ENCODE measurements around the gene CXXC5. TPM values are rescaled to one million over a fixed set of nuclear protein-coding genes. Genes with fewer than 3 reads are reported as not detected.
A peak's percentile ranks its signal among the peaks of the same experiment; 100 is the strongest.

CXXC5 gene
- total and polyA plus RNA-seq, 3 experiments from 2014 or later = 2.1 to 67.0 (median 3.1) TPM

DNA sequence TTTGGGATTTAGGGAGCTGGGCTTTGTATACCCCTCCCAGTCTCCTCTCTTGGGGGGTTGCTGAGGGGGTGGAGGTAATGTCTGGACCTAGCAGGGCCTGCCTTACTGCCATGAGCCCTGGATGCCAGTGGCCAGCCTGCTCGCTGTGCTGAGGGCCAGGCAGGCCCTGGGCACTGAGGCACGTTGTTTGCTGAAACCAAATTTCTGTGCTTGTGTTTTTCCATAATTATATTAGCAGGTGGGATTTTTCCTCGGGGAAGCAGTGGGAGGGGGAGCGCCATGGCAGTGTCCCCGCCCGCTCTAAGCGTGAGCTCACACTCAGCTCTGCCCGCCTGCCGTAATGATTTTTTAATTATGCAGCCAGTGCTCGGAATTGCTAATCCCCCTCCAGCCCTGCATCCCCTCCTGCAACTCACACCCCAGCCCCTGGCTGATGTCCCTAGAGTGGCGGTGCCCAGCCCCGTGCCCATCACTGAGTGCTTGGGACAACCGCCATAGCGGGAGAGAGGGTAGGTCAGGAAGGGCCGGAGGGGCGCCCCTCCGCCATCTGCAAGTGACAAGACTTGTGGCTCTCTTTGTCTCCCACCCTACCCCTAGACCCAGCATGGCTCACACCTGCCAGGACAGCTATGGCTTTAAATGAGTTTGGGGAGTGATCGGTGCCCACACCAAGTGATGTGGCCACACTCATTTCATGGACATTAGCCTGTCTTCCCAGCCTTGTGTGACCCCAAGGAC, 20.9 kb downstream of the CXXC5 start:
- no peaks in the 10 kb centered on the region for H3K27me3 Mint-ChIP-seq
- H3K4me3 Mint-ChIP-seq = peak overlapping the region; percentile 86 to 94 (median 91)
- Histone ChIP-seq H3K27me3 (ENCODE audit: insufficient read depth, low read length, poor library complexity, severe bottlenecking) (no peaks in the 10 kb centered on the region), H3K9me3 (ENCODE audit: low read length) (no peaks in the 10 kb centered on the region), H3K4me1 (ENCODE audit: insufficient read depth, low read length) (peaks cover 46% of the 10 kb centered on the region), H3K4me3 (ENCODE audit: low read length) (peak overlapping the region; percentile 66), H3K36me3 (ENCODE audit: insufficient read depth, low read length) (no peaks in the 10 kb centered on the region), H3K27ac (ENCODE audit: low read depth, low read length) (peak overlapping the region; percentile 66)
- H3K36me3 Mint-ChIP-seq = peaks cover 0 to 3% (median 0%) of the 10 kb centered on the region in 3 donors
- H3K27ac Mint-ChIP-seq = peak overlapping the region; percentile 87 to 99 (median 95)
- DNase-seq = no peak
- H3K9me3 Mint-ChIP-seq = no peaks in the 10 kb centered on the region
- ChIA-PET CTCF (interaction anchor here (0.8 to 6.8 kb wide), 8 partner anchors 13 to 97 kb away, joined by 3 to 87 read pairs (median 10); partner anchors contain the start of gene CXXC5), POLR2A (interaction anchor here (0.5 to 1.6 kb wide), 4 partner anchors 21 to 894 kb away, joined by 3 to 6 read pairs (median 4); partner anchors contain the start of gene CXXC5)
- H3K4me1 Mint-ChIP-seq = peaks cover 50 to 62% (median 51%) of the 10 kb centered on the region in 3 donors

DNA sequence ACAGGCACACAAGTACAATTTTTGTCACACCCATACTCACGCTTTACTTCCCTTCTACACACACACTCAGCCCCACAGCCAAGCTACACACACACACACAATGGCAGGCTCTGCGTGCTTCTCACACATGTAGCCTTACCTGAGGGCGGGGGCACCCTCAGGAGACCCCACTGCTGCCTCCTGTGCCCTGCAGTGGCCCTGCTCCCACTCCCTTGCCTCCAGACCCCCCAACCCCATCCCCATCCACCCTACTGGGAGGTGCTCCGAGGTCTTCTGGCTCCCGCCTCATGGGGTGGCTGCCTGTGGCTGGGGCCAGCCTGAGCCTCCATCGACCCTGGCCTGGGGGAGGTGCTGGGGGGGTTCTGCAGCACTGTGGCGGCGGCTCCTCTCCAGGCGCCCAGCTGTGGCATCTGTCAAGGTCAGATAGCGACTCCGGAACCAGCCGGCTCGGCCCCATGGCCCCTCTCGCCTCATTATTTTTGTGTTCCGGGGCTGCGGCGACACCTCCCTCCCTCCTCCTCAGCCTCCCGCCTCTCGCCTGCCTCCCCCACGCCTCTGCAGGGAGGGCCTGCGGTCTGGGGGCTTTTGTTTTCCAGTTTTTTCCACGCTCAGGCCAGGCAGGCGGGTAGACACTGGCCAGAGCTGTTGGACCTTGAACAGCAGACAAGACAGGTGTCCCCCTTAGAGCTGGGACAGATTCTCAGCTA, 21.7 kb downstream of the CXXC5 start:
- ChIA-PET POLR2A (interaction anchor here (0.5 to 2.0 kb wide), 8 partner anchors 18 to 228 kb away, joined by 3 to 12 read pairs (median 4); partner anchors contain the start of gene CXXC5), CTCF (interaction anchor here (0.7 to 6.8 kb wide), 10 partner anchors 13 to 96 kb away, joined by 3 to 87 read pairs (median 9); partner anchors contain the start of gene CXXC5)
- H3K9me3 ChIP-seq (ENCODE audit: low read length) = no peaks in the 10 kb centered on the region
- peak overlapping the region; percentile 66 for H3K27ac ChIP-seq (ENCODE audit: low read depth, low read length)
- Mint-ChIP-seq H3K4me1 (peaks cover 52 to 57% (median 52%) of the 10 kb centered on the region in 3 donors), H3K27me3 (no peaks in the 10 kb centered on the region), H3K36me3 (peaks cover 0 to 3% (median 0%) of the 10 kb centered on the region in 3 donors), H3K9me3 (no peaks in the 10 kb centered on the region), H3K4me3 (peak overlapping the region; percentile 86 to 94 (median 91)), H3K27ac (peak overlapping the region; percentile 91 to 99 (median 96))
- H3K4me3 ChIP-seq (ENCODE audit: low read length) = peak overlapping the region; percentile 66
- peak in 3 of 5 donors; percentile 26 to 62 (median 42) for DNase-seq
- H3K27me3 ChIP-seq (ENCODE audit: insufficient read depth, low read length, poor library complexity, severe bottlenecking) = no peaks in the 10 kb centered on the region
- H3K4me1 ChIP-seq (ENCODE audit: insufficient read depth, low read length) = peaks cover 46% of the 10 kb centered on the region
- no peaks in the 10 kb centered on the region for H3K36me3 ChIP-seq (ENCODE audit: insufficient read depth, low read length)

GRCh38 chr5:139670369-139671095, 22.4 kb downstream of the CXXC5 start:
- H3K4me3 Mint-ChIP-seq = peak overlapping the region; percentile 86 to 94 (median 91)
- POLR2A ChIA-PET = interaction anchor here (0.5 to 2.0 kb wide), 8 partner anchors 19 to 228 kb away, joined by 3 to 12 read pairs (median 4); partner anchors contain the start of gene CXXC5
- H3K27ac Mint-ChIP-seq = peak overlapping the region; percentile 91 to 99 (median 96)

DNA sequence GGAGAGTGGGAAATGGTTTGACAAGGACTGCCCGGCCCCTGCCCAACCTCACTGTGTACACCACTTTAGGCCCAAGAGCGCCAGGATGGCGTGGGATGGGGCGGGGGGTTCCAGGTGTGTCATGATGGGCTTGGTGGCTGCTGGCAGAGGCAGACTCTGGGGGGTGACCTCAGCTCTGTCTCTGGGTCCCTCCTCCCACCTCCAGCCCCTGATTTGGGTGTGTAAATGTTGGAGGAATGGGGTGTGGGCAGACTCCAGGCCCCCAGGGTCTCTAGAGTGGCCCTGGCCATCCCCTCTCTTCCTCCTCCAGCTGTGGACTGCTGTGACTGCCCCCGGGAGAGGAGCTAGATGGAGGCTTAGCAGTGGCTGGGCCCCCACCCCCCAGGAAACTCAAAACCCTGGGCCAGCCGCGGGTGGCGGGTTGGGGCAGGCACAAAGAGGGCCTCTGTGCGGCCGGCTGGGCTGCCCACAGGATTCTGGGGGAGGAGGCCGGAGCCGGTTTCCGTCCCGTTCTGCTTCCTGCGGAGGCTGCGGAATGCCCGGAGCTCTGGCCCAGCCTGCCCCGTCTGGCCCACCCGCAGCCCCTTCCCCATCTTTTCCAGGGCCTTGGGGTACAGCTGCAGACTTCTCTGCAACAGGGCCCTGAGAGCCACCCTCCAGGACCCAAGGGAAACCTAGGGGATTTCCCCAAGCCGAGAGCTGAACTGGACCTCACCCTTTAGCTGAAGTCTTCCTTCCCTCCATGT, 23.1 kb downstream of the CXXC5 start:
- Histone ChIP-seq H3K36me3 (ENCODE audit: insufficient read depth, low read length) (no peaks in the 10 kb centered on the region), H3K9me3 (ENCODE audit: low read length) (no peaks in the 10 kb centered on the region), H3K4me1 (ENCODE audit: insufficient read depth, low read length) (peaks cover 46% of the 10 kb centered on the region), H3K27ac (ENCODE audit: low read depth, low read length) (peak overlapping the region; percentile 66), H3K27me3 (ENCODE audit: insufficient read depth, low read length, poor library complexity, severe bottlenecking) (no peaks in the 10 kb centered on the region), H3K4me3 (ENCODE audit: low read length) (no peak overlapping the region)
- Mint-ChIP-seq H3K4me3 (peak overlapping the region in 5 of 7 donors; percentile 10 to 94 (median 89)), H3K27me3 (no peaks in the 10 kb centered on the region), H3K9me3 (no peaks in the 10 kb centered on the region), H3K36me3 (peaks cover 0 to 3% (median 2%) of the 10 kb centered on the region in 3 donors), H3K4me1 (peaks cover 51 to 54% (median 53%) of the 10 kb centered on the region in 3 donors), H3K27ac (peak overlapping the region; percentile 2 to 99 (median 94))
- CTCF ChIA-PET = interaction anchor here (1.4 to 6.8 kb wide), 6 partner anchors 20 to 95 kb away, joined by 4 to 87 read pairs (median 17); partner anchors contain the start of gene CXXC5
- no peak for DNase-seq
- POLR2A ChIA-PET = interaction anchor here (0.5 to 2.0 kb wide), 3 partner anchors 33 to 95 kb away, joined by 3 to 12 read pairs (median 9); no protein-coding TSS in a partner anchor

More at GRCh38 chr5:139670369-139671095, 22.4 kb downstream of the CXXC5 start:
- Histone ChIP-seq H3K4me1 (ENCODE audit: insufficient read depth, low read length) (peaks cover 46% of the 10 kb centered on the region), H3K4me3 (ENCODE audit: low read length) (peak overlapping the region; percentile 66), H3K36me3 (ENCODE audit: insufficient read depth, low read length) (no peaks in the 10 kb centered on the region), H3K9me3 (ENCODE audit: low read length) (no peaks in the 10 kb centered on the region), H3K27me3 (ENCODE audit: insufficient read depth, low read length, poor library complexity, severe bottlenecking) (no peaks in the 10 kb centered on the region), H3K27ac (ENCODE audit: low read depth, low read length) (peak overlapping the region; percentile 66)
- CTCF ChIA-PET = interaction anchor here (0.7 to 6.8 kb wide), 9 partner anchors 20 to 95 kb away, joined by 3 to 87 read pairs (median 12); partner anchors contain the start of gene CXXC5
- DNase-seq = peak in 1 of 5 donors; percentile 62
- Mint-ChIP-seq H3K9me3 (no peaks in the 10 kb centered on the region), H3K27me3 (no peaks in the 10 kb centered on the region), H3K36me3 (peaks cover 0 to 3% (median 2%) of the 10 kb centered on the region in 3 donors), H3K4me1 (peaks cover 54 to 57% (median 55%) of the 10 kb centered on the region in 3 donors)

DNA sequence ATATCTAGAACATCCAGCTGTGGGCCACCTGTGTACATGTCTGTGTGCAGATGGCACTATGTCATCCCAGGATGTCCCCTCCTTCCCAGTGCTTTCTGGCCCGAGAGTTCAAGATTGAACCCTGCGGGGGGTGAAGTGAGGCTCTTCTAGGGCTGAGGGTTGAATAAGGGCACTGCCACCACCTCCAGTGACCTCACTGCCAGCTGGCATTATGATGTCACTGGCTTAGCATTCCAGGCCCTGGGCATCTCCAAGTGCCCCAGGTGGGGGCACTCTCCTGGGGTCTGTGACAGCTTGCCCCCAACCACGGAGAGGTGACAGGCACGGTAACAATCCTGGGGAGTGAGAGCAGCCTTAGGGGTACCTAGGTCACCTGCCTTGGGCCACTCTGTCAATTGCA, 27.1 kb downstream of the CXXC5 start:
- Mint-ChIP-seq H3K27ac (peak overlapping the region in 5 of 8 donors; percentile 40 to 95 (median 82)), H3K4me3 (peak overlapping the region in 1 of 7 donors; percentile 18), H3K27me3 (no peaks in the 10 kb centered on the region), H3K36me3 (peaks cover 0 to 2% (median 2%) of the 10 kb centered on the region in 3 donors), H3K4me1 (peaks cover 16 to 26% (median 20%) of the 10 kb centered on the region in 3 donors), H3K9me3 (no peaks in the 10 kb centered on the region)
- Histone ChIP-seq H3K4me1 (ENCODE audit: insufficient read depth, low read length) (peaks cover 10% of the 10 kb centered on the region), H3K27me3 (ENCODE audit: insufficient read depth, low read length, poor library complexity, severe bottlenecking) (no peaks in the 10 kb centered on the region), H3K9me3 (ENCODE audit: low read length) (no peaks in the 10 kb centered on the region), H3K27ac (ENCODE audit: low read depth, low read length) (no peak overlapping the region), H3K36me3 (ENCODE audit: insufficient read depth, low read length) (no peaks in the 10 kb centered on the region), H3K4me3 (ENCODE audit: low read length) (no peak overlapping the region)
- no peak for DNase-seq
- ChIA-PET CTCF (interaction anchor here (2.9 kb wide), 1 partner anchor 42 kb away, joined by 8 read pairs; no protein-coding TSS in a partner anchor), POLR2A (no interaction called here)

DNA sequence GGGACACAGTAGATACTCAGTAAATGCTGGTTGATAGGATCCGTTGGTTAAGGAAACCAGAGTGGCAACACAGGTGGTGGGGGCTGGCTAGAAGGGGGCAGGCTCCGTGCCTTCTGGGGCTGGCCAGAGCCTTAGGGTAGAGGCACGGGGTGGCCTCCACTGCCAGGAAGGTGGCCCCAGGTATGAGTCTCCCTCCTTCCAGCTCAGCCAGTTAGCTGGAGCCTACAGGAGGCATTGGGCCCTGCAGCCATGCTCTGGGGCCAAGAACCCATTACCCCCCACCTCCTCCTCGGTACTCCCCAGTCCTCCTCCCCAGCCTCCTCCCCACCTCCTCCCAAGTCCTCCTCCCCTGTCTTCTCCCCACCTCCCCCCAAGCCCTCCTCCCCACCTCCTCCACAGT, 27.7 kb downstream of the CXXC5 start:
- Mint-ChIP-seq H3K4me3 (no peak overlapping the region), H3K9me3 (no peaks in the 10 kb centered on the region), H3K4me1 (peaks cover 10 to 20% (median 14%) of the 10 kb centered on the region in 3 donors), H3K36me3 (peaks cover 0 to 3% (median 2%) of the 10 kb centered on the region in 3 donors), H3K27ac (peak overlapping the region in 1 of 8 donors; percentile 95), H3K27me3 (no peaks in the 10 kb centered on the region)
- Histone ChIP-seq H3K36me3 (ENCODE audit: insufficient read depth, low read length) (no peaks in the 10 kb centered on the region), H3K4me3 (ENCODE audit: low read length) (no peak overlapping the region), H3K4me1 (ENCODE audit: insufficient read depth, low read length) (peaks cover 4% of the 10 kb centered on the region), H3K9me3 (ENCODE audit: low read length) (no peaks in the 10 kb centered on the region), H3K27ac (ENCODE audit: low read depth, low read length) (no peak overlapping the region), H3K27me3 (ENCODE audit: insufficient read depth, low read length, poor library complexity, severe bottlenecking) (no peaks in the 10 kb centered on the region)
- POLR2A ChIA-PET = no interaction called here
- no peak for DNase-seq
- CTCF ChIA-PET = interaction anchor here (2.9 kb wide), 1 partner anchor 43 kb away, joined by 8 read pairs; no protein-coding TSS in a partner anchor

All from CD8-positive, alpha-beta memory T cell (primary cell).